IPS-20b (cell line): ENCODE measurements around the gene RAB10.
A peak's percentile ranks its signal among the peaks of the same experiment; 100 is the strongest.

Source experiments
- H3K27ac ChIP-seq: one replicate; pipeline ENCODE4 v1.5.1; 2013; ENCODE audit warnings: low read length
- H3K27me3 ChIP-seq: 2 replicates; pipeline ENCODE4 v1.6.1; 2013; ENCODE audit warnings: mild to moderate bottlenecking, low read length, inconsistent platforms; ENCODE audit not compliant: insufficient read depth
- H3K36me3 ChIP-seq: 2 replicates; pipeline ENCODE4 v1.6.1; 2013; ENCODE audit warnings: low read depth, mild to moderate bottlenecking, inconsistent platforms, low read length, moderate library complexity; ENCODE audit not compliant: insufficient read depth
- H3K4me1 ChIP-seq: 2 replicates; pipeline ENCODE4 v1.6.1; 2013; ENCODE audit warnings: mild to moderate bottlenecking, control low read depth, inconsistent platforms, low read length, moderate library complexity; ENCODE audit not compliant: insufficient read depth
- H3K4me3 ChIP-seq: 2 replicates; pipeline ENCODE4 v1.5.1; 2013; ENCODE audit warnings: mild to moderate bottlenecking, low read length, inconsistent platforms
- H3K9ac ChIP-seq: 2 replicates; pipeline ENCODE4 v1.6.1; 2013; ENCODE audit warnings: low read depth, mild to moderate bottlenecking, inconsistent platforms, low read length, moderate library complexity
- H3K9me3 ChIP-seq: 2 replicates; pipeline ENCODE4 v1.6.1; 2013; ENCODE audit warnings: mild to moderate bottlenecking, low read depth, low read length, inconsistent platforms; ENCODE audit not compliant: insufficient read depth

Gene RAB10

GRCh38 chr2:26178246-26178645 is 144.4 kb downstream of the RAB10 start:
- Histone ChIP-seq H3K27me3 (peaks cover 36% of the 10 kb centered on the region), H3K4me3 (peak overlapping the region; percentile 74; the same call in 1 of the 2 replicates), H3K9ac (no peak overlapping the region), H3K9me3 (no peaks in the 10 kb centered on the region), H3K27ac (no peak overlapping the region), H3K4me1 (peaks cover 18% of the 10 kb centered on the region), H3K36me3 (peaks cover 13% of the 10 kb centered on the region; the same call in 1 of the 2 replicates)

GRCh38 chr2:26178746-26179436 is 145.0 kb downstream of the RAB10 start:
- peak overlapping the region; percentile 84; the same call in 1 of the 2 replicates for H3K9ac ChIP-seq
- H3K4me1 ChIP-seq = peaks cover 18% of the 10 kb centered on the region
- peak overlapping the region; percentile 84 for H3K27ac ChIP-seq
- H3K27me3 ChIP-seq = peaks cover 38% of the 10 kb centered on the region
- H3K9me3 ChIP-seq = no peaks in the 10 kb centered on the region
- peaks cover 13% of the 10 kb centered on the region; the same call in 1 of the 2 replicates for H3K36me3 ChIP-seq
- peak overlapping the region; percentile 74; the same call in 1 of the 2 replicates for H3K4me3 ChIP-seq

GRCh38 chr2:26179446-26179913 is 145.6 kb downstream of the RAB10 start:
- H3K9ac ChIP-seq = peak overlapping the region; percentile 84; the same call in 1 of the 2 replicates
- peaks cover 13% of the 10 kb centered on the region; the same call in 1 of the 2 replicates for H3K36me3 ChIP-seq
- H3K4me3 ChIP-seq = peak overlapping the region; percentile 74; the same call in 1 of the 2 replicates
- H3K9me3 ChIP-seq = no peaks in the 10 kb centered on the region
- H3K4me1 ChIP-seq = peaks cover 15% of the 10 kb centered on the region
- peak overlapping the region; percentile 84 for H3K27ac ChIP-seq
- H3K27me3 ChIP-seq = peaks cover 35% of the 10 kb centered on the region

- H3K4me1 ChIP-seq = peaks cover 9% of the 10 kb centered on the region
- no peak overlapping the region for H3K4me3 ChIP-seq
- H3K9me3 ChIP-seq = no peaks in the 10 kb centered on the region
- H3K27me3 ChIP-seq = peaks cover 42% of the 10 kb centered on the region
- peaks cover 6% of the 10 kb centered on the region; the same call in 1 of the 2 replicates for H3K36me3 ChIP-seq
- H3K9ac ChIP-seq = no peak overlapping the region
- H3K27ac ChIP-seq = no peak overlapping the region
These were observed 148.6 kb downstream of the RAB10 start for GRCh38 chr2:26182441-26182840.

GRCh38 chr2:26182887-26183630 is 149.2 kb downstream of the RAB10 start:
- Histone ChIP-seq H3K36me3 (peaks cover 7% of the 10 kb centered on the region; the same call in 1 of the 2 replicates), H3K27ac (no peak overlapping the region), H3K9me3 (no peaks in the 10 kb centered on the region), H3K4me1 (peaks cover 9% of the 10 kb centered on the region), H3K9ac (no peak overlapping the region), H3K4me3 (no peak overlapping the region), H3K27me3 (peaks cover 42% of the 10 kb centered on the region)

- no peaks in the 10 kb centered on the region for H3K9me3 ChIP-seq
- H3K27ac ChIP-seq = no peak overlapping the region
- H3K36me3 ChIP-seq = peaks cover 17% of the 10 kb centered on the region; the same call in 1 of the 2 replicates
These were observed 150.2 kb downstream of the RAB10 start for GRCh38 chr2:26184121-26184520.

GRCh38 chr2:26184555-26185303 is 150.8 kb downstream of the RAB10 start:
- no peak overlapping the region for H3K27ac ChIP-seq
- H3K4me1 ChIP-seq = peaks cover 4% of the 10 kb centered on the region
- peak overlapping the region; percentile 64 for H3K4me3 ChIP-seq
- H3K36me3 ChIP-seq = peaks cover 19% of the 10 kb centered on the region; the same call in 1 of the 2 replicates
- H3K9me3 ChIP-seq = no peaks in the 10 kb centered on the region
- H3K9ac ChIP-seq = peak overlapping the region; percentile 41; the same call in 1 of the 2 replicates
- H3K27me3 ChIP-seq = peaks cover 42% of the 10 kb centered on the region

More at GRCh38 chr2:26184121-26184520, 150.2 kb downstream of the RAB10 start:
- Histone ChIP-seq H3K4me3 (peak overlapping the region; percentile 64), H3K9ac (peak overlapping the region; percentile 41; the same call in 1 of the 2 replicates), H3K4me1 (peaks cover 7% of the 10 kb centered on the region), H3K27me3 (peaks cover 42% of the 10 kb centered on the region)

GRCh38 chr2:26185304-26185928 is 151.5 kb downstream of the RAB10 start:
- Histone ChIP-seq H3K9me3 (no peaks in the 10 kb centered on the region), H3K27me3 (peaks cover 38% of the 10 kb centered on the region), H3K27ac (no peak overlapping the region), H3K36me3 (peaks cover 22% of the 10 kb centered on the region; the same call in 1 of the 2 replicates), H3K9ac (no peak overlapping the region), H3K4me3 (peak overlapping the region; percentile 24; the same call in 1 of the 2 replicates), H3K4me1 (no peaks in the 10 kb centered on the region)

GRCh38 chr2:26185954-26186770 is 152.3 kb downstream of the RAB10 start:
- no peaks in the 10 kb centered on the region for H3K4me1 ChIP-seq
- H3K27me3 ChIP-seq = peaks cover 38% of the 10 kb centered on the region
- peaks cover 30% of the 10 kb centered on the region; the same call in 1 of the 2 replicates for H3K36me3 ChIP-seq
- H3K9ac ChIP-seq = no peak overlapping the region
- H3K9me3 ChIP-seq = no peaks in the 10 kb centered on the region
- H3K4me3 ChIP-seq = no peak overlapping the region
- H3K27ac ChIP-seq = no peak overlapping the region
